GM18505 (cell line): ENCODE measurements around the gene STK32B.

Experiments used
- ATAC-seq: cut with Tn5 transposase; IDR thresholded peaks from one replicate; pipeline ENCODE4 v1.9.1; 2021; ENCODE audit not compliant: unreplicated experiment
- POLR2A ChIP-seq: IDR thresholded peaks from 4 replicates; pipeline ENCODE4 v1.6.1; 2011; ENCODE audit warnings: borderline replicate concordance; ENCODE audit not compliant: insufficient read depth, insufficient read length; ENCODE audit errors: extremely low read depth

STK32B gene

DNA sequence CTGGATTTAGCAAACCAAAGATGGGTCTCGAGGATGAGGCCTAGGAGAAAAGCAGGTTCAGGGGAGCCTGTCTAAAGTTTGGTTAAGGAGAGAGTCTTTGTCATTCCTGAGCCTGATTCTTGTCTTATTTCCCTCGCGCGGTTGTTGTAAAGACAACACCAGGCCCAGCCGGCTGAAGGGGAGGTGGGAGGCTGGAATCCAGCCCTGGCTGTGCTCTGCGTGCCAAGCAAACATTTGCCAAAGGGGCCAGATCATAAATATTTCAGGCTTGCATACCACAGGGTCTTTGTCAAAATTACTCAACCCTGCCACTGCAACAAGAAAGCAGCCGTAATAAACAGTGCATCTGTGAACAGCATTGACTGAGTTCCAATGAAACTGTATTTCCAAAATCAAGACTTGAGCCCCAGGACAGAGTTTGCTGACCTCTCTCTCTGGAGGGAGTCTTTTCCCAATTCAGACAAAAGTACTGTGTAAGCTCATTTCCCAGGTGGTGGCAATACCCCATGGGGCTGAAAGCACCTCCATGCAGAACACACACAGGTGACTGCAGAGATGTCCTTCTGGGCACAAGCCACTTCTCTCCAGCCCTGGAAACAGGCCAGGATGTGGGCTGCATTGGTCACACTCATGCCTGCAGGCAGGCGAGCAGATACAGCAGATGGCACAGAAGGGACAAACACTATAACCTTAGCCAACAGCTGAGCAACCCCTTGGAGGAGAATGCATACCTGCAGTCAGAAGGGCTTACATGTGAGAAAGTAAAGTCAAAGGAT is 320.3 kb downstream of the STK32B start:
- no peak for ATAC-seq
- TF ChIP-seq POLR2A: no peak

DNA sequence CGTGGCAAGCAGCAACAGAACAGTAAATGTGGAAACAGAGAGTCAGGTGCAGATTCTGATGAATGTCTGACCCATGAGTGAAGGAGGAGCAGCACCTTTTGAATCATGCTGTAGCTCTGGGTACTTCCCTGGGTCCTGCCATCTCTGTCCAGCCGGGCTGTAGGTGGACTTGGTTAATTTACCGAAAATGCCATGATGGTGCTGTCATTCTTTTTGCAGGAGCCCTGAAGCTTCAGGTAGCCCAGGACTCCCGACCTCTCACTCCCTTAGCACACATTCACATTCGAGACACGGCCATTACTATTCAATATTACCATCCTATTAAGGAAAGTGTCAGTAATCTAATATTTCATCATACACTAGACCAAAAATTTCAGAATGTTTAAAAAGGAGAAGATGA is 320.9 kb downstream of the STK32B start:
- no peak for ATAC-seq
- TF ChIP-seq POLR2A: no peak

DNA sequence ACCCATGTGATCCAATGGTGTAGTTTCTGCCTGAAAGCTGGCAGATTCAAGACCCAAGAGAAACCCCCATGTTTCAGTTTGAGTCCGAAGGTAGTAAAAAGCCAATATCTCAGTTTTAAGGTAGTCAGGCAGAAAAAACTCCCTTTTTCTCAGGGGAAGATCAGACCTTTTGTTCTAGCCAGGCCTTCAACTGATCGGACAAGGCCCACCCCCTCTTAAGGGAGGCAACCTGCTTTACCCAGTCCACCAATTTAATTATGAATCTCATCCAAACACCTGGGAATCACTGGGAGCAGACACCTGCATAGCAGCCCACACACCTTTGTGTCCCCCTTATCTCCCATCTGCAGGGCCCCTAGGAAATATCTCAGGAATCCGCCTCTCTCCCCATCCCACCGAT is 322.0 kb downstream of the STK32B start:
- ATAC-seq: no peak
- TF ChIP-seq POLR2A: no peak

DNA sequence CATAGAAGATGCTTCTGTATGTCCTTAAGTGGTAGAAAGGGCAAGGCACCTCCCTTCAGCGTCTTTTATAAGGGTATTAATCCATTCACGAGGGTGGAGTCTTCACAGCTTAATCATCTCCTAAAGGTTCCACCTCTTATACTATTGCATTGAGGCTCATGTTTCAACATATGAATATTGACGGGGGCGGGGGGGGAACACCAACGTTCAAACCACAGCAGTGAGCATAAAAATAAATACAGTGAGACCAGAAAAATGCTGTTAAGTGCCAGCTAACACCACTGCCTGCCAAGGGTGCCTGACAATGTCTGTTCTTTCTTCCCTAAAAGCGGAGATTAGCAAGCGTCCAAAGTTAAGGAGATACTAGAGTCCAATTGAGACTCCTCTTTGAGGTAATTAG is 323.3 kb downstream of the STK32B start:
- no peak for TF ChIP-seq POLR2A

DNA sequence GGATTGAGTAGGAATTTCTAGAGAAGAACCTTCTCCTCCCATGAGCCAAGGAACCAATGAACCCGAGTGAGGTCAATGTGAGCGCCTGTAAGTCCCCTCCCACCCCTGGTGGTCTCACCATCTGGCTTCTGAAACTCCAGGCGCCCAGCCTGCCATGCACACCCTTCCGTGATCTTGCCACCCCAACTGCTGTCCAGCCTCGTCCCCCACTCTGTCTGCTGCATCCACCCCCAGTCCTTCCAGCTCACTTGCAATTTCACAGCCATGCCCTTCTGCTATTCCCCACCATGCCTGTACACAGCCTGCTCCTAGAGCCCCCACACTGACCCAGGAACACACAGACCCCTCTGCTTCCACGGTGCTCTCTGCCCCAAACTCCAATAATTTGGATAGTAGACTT is 323.7 kb downstream of the STK32B start:
- no peak for ATAC-seq
- no peak for TF ChIP-seq POLR2A

More for the DNA sequence above, 323.3 kb downstream of the STK32B start:
- ATAC-seq: no peak

DNA sequence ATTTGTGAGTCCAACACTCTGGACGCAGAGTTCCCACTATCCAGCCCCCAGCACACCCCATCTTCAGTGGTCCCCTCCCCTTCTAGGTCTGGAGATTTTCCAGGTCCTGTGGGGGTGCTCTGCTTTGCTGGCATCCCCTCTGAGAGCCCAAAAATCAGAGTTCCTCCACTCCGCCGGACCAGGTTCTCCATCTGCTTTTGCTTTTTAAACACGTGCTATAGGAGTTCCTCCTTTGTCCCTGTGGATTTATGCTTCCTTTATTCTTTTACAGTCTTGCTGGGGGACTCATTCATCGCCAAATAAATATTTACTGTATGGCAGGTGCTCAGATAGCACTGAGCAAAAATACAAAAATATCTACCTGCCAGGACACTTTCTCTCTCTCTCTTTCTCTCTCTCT is 324.7 kb downstream of the STK32B start:
- no peak for ATAC-seq
- TF ChIP-seq POLR2A: no peak

DNA sequence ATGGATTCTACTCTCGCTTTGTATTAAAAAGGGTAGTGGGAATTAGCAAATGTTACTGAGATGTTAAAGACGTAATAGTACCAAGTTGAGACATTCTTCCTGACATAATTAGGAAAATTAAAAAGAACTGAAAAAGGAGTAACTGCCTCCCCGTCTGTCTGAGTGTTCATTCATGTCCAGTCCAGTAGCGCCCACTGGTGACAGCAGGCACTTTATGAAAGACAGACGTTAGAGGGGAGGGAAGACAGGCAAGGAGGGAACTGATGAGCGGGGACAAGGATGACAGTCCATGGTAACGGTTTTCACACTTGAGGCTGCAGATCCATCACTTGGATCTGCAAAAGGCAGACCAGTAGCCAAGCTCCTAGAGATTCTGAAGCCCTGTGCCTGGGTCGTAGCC is 326.7 kb downstream of the STK32B start:
- TF ChIP-seq POLR2A: no peak
- no peak for ATAC-seq

DNA sequence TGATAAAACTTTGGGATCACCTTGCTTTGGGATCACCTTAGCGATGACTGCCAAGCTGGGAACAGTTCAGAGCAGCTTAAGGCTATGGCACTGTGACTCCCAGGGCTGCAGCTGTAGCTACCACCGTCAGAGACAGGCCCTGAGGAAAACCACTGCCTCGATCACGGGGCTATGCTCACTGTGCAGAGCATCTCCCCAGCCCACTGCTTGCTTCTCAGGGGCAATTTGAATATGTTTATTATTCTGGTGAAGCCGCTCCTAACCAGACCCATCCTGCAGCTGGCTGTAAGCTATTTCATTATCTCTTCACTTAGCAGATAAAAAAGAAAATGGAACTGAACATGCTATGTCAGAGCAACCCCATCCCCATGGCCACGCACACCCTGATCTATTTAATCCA is 328.6 kb downstream of the STK32B start:
- ATAC-seq: no peak
- no peak for TF ChIP-seq POLR2A

DNA sequence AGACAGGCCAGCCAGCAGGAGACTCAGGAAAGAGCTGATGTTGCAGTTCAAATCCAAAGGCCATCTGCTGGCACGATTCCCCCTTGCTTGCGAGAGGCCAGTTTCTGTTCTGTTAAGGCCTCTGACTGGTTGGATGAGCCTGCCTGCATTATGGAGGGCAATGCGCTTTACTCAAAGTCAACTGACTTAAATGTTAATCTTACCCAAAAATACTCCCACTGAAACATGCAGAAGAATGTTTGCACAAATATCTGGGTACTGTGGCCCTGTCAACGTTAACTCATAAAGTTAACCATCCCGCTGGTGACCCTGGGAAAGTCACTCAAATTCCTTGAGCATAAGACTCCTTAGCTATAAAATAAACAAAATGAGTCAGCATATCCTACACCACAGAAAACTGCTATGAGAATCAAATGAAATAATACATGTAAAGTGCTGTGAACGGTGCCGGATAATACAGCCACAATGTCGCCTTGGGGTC is 330.7 kb downstream of the STK32B start:
- ATAC-seq: no peak
- no peak for TF ChIP-seq POLR2A

DNA sequence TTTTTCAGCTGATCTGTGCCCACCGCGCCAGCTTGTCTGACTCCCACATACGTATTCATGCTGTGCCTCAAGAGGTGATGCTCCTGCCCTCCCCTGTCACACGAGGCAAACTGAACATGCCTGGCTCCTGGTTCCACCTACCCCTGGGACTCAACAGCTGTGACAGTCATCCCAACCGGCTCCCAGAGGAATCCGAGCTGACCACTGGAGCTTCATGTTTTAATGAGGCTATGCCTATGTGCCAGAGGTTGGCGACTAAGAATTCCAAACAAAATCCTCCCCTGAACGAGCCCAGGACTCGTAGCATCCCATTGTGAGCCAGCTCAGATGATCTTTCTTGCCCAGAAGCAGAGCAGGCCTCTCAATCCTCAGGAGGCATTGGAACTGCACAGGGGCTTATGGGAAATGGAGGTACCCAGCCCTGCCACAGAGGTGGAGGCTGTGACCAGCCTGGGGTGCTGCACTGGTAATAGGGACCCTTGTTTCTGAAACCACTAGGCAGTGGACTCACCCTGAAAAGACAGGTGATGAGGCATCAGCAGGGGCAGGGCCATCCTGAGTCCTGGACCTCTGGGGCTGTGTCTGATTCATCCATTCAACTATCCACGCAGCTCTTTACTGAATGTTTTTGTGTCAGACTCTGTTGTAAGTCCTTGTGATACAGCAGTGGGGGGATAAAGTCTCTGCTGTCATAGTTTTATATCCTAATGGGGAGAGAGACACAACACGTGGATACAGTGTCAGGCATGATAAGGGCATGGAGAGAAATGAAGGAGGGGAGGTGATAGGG is 332.1 kb downstream of the STK32B start:
- ATAC-seq: no peak
- TF ChIP-seq POLR2A: no peak

DNA sequence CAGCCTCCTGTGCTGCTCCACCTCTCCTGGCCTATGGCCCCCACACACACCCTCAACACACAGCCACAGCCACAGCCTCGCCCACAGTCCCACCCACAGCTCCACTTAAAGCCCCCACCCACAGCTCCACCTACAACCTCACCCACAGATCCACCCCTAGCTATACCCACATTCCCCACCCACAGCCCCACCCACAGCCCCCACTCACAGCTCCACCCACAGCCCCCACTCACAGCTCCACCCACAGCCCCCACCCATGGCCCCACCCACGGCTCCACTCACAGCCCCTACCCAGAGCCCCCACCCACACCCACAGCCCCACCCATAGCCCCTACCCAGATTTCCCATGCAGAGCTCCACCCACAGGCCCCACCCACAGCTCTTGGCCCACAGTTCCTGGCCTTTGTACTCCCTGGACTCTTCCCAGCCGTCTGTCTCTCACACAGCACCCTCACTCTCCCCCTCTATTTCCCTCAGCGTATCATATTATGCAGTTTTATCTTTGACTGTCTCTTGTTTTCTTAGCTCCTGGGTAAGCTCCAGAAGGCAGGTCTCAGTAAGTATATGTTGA is 334.5 kb downstream of the STK32B start:
- TF ChIP-seq POLR2A: no peak
- ATAC-seq: no peak

DNA sequence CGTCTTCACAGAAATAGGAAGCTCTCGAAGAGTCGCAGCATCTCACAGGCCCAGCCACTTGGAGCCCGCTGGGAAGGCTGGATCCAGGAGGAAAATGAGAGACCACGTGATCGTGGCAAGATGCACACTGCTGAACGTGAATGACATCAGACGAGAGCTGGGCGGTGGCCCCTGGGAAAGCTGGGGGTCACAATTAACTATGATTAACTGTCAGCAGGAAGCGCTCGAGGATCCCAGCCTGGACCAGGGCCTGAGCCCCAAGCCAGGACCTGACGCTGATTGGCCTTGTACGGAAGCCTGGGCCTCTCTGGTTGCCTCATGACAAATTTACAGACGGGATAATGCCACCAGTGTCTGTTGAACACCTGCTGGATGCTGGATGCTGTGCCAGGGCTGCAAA is 335.6 kb downstream of the STK32B start:
- ATAC-seq: no peak
- no peak for TF ChIP-seq POLR2A

DNA sequence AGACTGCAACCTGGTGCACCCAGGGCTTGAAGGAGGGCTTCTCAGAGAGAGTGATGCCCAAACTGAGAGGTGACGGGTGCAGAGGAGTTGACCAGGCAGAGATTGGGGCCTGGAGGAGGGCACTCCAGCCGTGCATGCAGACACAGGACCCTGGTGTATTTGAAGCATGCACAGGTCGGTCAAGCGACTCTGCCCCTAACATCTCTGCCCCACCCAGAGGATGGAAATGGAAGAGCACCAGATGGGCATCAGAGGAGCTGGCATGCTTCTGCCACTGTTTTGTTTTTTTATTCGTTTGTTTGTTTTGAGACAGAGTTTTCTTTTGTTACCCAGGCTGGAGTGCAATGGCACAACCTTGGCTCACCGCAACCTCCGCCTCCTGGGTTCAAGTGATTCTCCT is 336.2 kb downstream of the STK32B start:
- ATAC-seq: no peak
- no peak for TF ChIP-seq POLR2A
